Measurements from ENCODE around the gene NCF1.
"Not testable (repeated sequence)": the region's sequence is repeated elsewhere in the genome, so short reads cannot be mapped to it uniquely, and the experiment has no call there.

GRCh38 chr7:74781746-74782145, 7.9 kb downstream of the NCF1 start:
- TF ChIP-seq CTCF, POLR2A (IDR thresholded peaks at IDR 0.05): not testable (repeated sequence)

All from thyroid gland (tissue), 4 donors.